GM10248 (cell line): Measurements from ENCODE around the gene ZNF19.

Experiments used
- CTCF ChIA-PET: fragments of 300-600 bp; sonication (Branson Sonifier 250); formaldehyde crosslinking; extraction: SDS; loops from one replicate; lab custom pipeline; 2021; ENCODE audit warnings: antibody characterized with exemption; lab: Yijun Ruan, JAX
- POLR2A ChIA-PET: fragments of 350-650 bp; sonication (Branson Sonifier 250); formaldehyde crosslinking; extraction: SDS; loops from one replicate; lab custom pipeline; 2020; ENCODE audit warnings: antibody characterized with exemption; lab: Yijun Ruan, JAX
- DNase-seq: peaks from one replicate; pipeline ENCODE4 v3.0.0; 2012; ENCODE audit errors: extremely low spot score
- TF ChIP-seq, protein P1 (sequence below): IDR thresholded peaks from 2 replicates; pipeline ENCODE4 v1.5.1; 2012; ENCODE audit warnings: mild to moderate bottlenecking, low read depth; ENCODE audit errors: extremely low read depth, missing control alignments, control extremely low read depth

The ZNF19 gene

DNA sequence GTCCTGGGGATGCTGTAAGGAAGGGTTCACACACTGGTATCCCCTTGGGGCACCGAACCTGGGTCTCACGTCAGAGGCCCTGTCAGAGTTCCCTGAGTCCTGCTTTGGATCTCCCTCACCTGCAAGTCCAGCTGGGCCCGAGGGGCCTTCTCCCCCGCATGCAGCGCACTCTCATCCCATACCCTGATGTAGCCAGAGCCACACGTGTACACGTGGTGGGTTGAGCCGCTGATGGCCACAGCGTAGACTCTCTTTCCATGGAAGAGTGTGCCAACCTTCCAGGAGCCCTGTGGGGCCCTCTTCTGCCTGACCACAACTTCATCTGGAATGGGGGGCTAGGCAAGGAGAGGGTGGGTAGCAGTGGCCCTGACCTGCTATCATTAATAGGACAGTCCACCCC, 57.1 kb downstream of the ZNF19 start:
- TF ChIP-seq, protein P1, sequence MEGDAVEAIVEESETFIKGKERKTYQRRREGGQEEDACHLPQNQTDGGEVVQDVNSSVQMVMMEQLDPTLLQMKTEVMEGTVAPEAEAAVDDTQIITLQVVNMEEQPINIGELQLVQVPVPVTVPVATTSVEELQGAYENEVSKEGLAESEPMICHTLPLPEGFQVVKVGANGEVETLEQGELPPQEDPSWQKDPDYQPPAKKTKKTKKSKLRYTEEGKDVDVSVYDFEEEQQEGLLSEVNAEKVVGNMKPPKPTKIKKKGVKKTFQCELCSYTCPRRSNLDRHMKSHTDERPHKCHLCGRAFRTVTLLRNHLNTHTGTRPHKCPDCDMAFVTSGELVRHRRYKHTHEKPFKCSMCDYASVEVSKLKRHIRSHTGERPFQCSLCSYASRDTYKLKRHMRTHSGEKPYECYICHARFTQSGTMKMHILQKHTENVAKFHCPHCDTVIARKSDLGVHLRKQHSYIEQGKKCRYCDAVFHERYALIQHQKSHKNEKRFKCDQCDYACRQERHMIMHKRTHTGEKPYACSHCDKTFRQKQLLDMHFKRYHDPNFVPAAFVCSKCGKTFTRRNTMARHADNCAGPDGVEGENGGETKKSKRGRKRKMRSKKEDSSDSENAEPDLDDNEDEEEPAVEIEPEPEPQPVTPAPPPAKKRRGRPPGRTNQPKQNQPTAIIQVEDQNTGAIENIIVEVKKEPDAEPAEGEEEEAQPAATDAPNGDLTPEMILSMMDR: no peak
- ChIA-PET CTCF (interaction anchor here (1.1 to 2.2 kb wide), 3 partner anchors 10 to 68 kb away, joined by 5 to 11 read pairs (median 6); no protein-coding TSS in a partner anchor), POLR2A (no interaction called here)
- DNase-seq: no peak

DNA sequence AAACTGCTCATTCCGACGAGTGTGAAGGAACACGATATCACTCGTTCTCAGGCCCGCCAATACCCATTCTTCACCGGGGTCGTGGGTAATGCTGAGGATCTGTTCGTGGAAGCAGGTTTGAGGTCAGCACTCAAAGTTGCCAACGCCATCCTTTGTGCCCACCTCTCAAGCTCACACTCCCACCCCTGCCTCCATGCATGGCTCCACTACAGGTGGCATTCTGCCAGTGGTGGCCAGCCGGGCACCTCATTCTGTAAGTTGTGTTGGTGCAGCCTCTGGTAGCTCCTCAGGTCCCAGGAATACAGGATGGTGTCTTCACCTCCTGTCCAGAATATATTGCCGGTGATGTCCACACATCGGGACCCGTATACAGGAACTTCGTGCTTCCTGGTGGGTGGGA, 57.9 kb downstream of the ZNF19 start:
- ChIA-PET POLR2A (no interaction called here), CTCF (interaction anchor here (2.2 kb wide), 1 partner anchor 19 kb away, joined by 11 read pairs; no protein-coding TSS in a partner anchor)
- DNase-seq: no peak
- TF ChIP-seq, protein P1: no peak

DNA sequence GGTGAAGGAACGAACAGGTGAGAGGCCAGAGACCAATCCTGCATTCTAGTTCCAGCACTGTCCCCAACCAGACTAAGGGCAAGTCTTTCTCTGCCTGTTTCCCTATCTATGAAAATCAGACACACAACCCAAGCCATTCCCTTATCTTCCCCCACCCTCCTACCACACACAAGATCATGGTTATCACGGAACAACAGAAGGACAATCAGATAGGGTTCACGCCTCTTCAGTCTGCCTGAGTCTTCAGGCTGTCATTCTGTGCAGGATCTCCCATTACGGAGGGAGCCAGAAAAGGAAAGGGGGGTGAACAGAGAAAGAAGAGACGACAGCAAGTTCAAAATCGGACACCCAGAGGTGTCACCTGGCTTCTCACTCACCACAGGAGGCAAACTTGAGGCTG, 58.4 kb downstream of the ZNF19 start:
- DNase-seq: no peak
- TF ChIP-seq, protein P1: no peak
- ChIA-PET POLR2A (no interaction called here), CTCF (interaction anchor here (2.0 to 11.6 kb wide), 2 partner anchors 9 to 19 kb away, joined by 10 to 93 read pairs; no protein-coding TSS in a partner anchor)

DNA sequence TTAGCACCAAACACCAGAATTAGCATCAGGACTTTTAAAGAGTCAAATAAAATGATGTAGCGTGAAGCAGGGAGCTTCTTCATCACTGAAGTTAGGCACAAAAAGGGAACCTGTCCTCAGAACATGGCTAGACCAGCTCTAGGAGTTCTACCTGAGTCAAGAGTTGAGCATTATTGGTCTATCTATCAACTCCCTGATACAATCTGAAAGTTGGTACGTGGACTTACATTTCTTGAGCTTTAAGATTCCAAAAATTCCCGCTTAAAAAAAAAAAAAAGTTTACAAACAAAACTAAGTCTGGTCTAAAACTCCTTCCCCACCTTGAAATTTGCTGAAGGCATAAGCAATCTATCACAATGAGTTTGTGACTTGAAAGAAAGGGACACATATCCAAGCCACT, 59.5 kb downstream of the ZNF19 start:
- ChIA-PET POLR2A (interaction anchor here (0.6 kb wide), 1 partner anchor 111 kb away, joined by 4 read pairs; no protein-coding TSS in a partner anchor), CTCF (interaction anchor here (2.0 to 11.6 kb wide), 4 partner anchors 10 to 181 kb away, joined by 7 to 93 read pairs (median 12); no protein-coding TSS in a partner anchor)
- DNase-seq: no peak
- TF ChIP-seq, protein P1: no peak

DNA sequence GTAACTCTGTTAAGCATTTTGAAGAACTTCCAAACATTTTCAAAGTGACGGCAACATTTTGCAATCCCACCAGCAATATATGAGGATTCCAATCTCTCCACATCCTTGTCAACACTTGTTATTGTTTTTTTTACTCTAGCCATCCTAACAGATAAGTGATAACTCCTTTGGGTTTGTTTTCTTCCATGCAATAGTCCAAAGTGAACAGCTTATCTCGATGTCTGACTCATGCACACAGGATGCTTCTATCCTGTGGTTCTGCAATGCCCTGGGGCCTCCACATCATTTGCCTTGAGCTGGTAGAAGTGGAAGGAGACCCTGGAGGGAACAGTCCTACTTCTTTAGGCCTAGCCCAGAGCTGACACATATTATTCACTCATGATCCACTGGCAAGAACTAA, 60.2 kb downstream of the ZNF19 start:
- DNase-seq: no peak
- CTCF ChIA-PET: interaction anchor here (2.0 to 11.6 kb wide), 4 partner anchors 11 to 182 kb away, joined by 7 to 93 read pairs (median 12); no protein-coding TSS in a partner anchor
- POLR2A ChIA-PET: no interaction called here
- TF ChIP-seq, protein P1: no peak

DNA sequence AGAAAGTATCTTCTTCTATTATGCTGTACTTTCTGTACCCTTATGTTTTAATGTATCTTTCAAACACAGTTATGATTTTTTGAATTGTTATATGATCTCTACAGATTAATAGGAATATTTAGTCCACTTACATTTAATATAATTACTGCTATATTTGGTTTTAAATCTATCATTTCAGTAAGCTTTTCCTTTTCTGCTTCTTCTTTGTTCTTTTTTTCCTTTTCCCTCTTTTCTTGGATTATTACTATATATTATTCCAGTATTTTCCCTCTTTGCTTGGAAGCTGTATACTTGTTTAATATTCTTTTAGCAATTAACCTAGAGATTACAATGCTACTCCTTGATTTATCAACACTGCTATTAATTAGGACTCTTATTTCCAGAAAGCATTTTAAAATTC, 60.7 kb downstream of the ZNF19 start:
- ChIA-PET POLR2A (no interaction called here), CTCF (interaction anchor here (2.0 to 11.6 kb wide), 4 partner anchors 11 to 182 kb away, joined by 7 to 93 read pairs (median 12); no protein-coding TSS in a partner anchor)
- DNase-seq: no peak
- TF ChIP-seq, protein P1: no peak
